Esophagus squamous epithelium (tissue), 4 donors: Measurements from ENCODE around the gene NEK5.

Experiments
- POLR2A ChIP-seq, 4 donors: fragments of 450-650 bp; IDR thresholded peaks; one replicate each; pipeline ENCODE4 v1.6.1; 2017; ENCODE audit warnings: antibody characterized with exemption in 4 of 4, mild to moderate bottlenecking in 4 of 4, moderate library complexity in 3 of 4
- TF ChIP-seq, protein P1 (sequence below), 6 experiments: fragments of 450-650 bp in 4 of 6; fragments of 200-600 bp in 2 of 6; sonication (generic) in 2 of 6; IDR thresholded peaks; one replicate each; pipeline ENCODE4 v1.5.1; 2016 to 2019; ENCODE audit warnings: antibody characterized with exemption in 6 of 6, mild to moderate bottlenecking in 4 of 6, moderate library complexity in 4 of 6

DNA sequence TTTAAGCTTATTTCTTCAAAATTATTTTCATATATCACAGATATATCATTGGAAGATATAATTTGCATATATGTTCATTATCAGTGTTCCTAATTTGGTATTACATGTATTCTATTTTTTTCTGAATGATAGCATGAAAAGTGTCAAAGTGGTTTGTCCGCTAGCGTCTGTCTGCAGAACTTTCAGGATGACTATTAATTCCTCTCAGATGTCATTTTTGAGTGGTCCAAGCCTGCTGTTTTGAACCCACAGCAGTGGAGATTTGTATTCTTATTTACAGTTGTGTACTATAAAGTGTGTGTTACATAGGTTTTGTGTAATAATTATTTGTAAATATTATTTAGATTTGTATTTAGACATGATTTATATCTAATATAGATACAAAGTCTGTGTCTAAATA, 95.8 kb downstream of the NEK5 start:
- TF ChIP-seq, protein P1, sequence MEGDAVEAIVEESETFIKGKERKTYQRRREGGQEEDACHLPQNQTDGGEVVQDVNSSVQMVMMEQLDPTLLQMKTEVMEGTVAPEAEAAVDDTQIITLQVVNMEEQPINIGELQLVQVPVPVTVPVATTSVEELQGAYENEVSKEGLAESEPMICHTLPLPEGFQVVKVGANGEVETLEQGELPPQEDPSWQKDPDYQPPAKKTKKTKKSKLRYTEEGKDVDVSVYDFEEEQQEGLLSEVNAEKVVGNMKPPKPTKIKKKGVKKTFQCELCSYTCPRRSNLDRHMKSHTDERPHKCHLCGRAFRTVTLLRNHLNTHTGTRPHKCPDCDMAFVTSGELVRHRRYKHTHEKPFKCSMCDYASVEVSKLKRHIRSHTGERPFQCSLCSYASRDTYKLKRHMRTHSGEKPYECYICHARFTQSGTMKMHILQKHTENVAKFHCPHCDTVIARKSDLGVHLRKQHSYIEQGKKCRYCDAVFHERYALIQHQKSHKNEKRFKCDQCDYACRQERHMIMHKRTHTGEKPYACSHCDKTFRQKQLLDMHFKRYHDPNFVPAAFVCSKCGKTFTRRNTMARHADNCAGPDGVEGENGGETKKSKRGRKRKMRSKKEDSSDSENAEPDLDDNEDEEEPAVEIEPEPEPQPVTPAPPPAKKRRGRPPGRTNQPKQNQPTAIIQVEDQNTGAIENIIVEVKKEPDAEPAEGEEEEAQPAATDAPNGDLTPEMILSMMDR (IDR thresholded peaks at IDR 0.05) = no peak
- TF ChIP-seq POLR2A (IDR thresholded peaks at IDR 0.05) = no peak
